ENCODE measurements around the gene CD83. TPM values are rescaled to one million over a fixed set of nuclear protein-coding genes. Genes with fewer than 3 reads are reported as not detected.

CD83 gene
- total RNA-seq, 4 donors from 2014 or later: 0.27 to 0.72 (median 0.56) TPM; not detected in 1

GRCh38 chr6:14178083-14178445 lies 60.5 kb downstream of the CD83 start:
- Histone ChIP-seq H3K36me3 (no peaks in the 10 kb centered on the region), H3K4me3 (no peak overlapping the region), H3K4me1 (no peaks in the 10 kb centered on the region), H3K27me3 (no peaks in the 10 kb centered on the region), H3K27ac (no peak overlapping the region), H3K9me3 (no peaks in the 10 kb centered on the region)
- in situ Hi-C loops (cut with MboI; ENCODE audit: low sequenced_read_pairs in 4 of 4): no loop called here
- TF ChIP-seq, protein P1, sequence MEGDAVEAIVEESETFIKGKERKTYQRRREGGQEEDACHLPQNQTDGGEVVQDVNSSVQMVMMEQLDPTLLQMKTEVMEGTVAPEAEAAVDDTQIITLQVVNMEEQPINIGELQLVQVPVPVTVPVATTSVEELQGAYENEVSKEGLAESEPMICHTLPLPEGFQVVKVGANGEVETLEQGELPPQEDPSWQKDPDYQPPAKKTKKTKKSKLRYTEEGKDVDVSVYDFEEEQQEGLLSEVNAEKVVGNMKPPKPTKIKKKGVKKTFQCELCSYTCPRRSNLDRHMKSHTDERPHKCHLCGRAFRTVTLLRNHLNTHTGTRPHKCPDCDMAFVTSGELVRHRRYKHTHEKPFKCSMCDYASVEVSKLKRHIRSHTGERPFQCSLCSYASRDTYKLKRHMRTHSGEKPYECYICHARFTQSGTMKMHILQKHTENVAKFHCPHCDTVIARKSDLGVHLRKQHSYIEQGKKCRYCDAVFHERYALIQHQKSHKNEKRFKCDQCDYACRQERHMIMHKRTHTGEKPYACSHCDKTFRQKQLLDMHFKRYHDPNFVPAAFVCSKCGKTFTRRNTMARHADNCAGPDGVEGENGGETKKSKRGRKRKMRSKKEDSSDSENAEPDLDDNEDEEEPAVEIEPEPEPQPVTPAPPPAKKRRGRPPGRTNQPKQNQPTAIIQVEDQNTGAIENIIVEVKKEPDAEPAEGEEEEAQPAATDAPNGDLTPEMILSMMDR (IDR thresholded peaks at IDR 0.05 in 4 of 5, conservative IDR thresholded peaks at IDR 0.05 in 1 of 5): no peak
- no peak for TF ChIP-seq POLR2A (IDR thresholded peaks at IDR 0.05)
- intact Hi-C loops (cut with DNase I; ENCODE audit: low total_unique reads): no loop called here
- DNase-seq: no peak
- ATAC-seq: no peak

DNA sequence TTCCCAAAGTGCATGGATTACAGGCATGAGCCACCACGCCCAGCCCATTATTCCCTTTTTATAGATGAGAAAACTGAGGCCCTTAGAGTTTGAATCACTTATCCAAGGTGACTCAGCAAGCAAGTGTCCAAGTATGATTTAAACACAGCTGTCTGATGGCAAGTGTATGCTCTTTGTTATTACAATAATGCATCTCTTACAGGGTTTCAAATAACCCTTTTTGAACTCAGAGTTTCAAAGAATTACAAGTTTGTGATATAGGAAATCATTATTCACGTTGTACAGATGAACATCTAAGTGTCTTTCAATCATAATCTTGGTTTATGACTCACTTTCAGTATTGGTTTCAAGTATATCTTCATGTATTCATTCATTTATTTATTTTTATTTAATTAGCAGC lies 63.0 kb downstream of the CD83 start:
- TF ChIP-seq, protein P1 (IDR thresholded peaks at IDR 0.05 in 4 of 5, conservative IDR thresholded peaks at IDR 0.05 in 1 of 5): no peak
- no peak for TF ChIP-seq POLR2A (IDR thresholded peaks at IDR 0.05)
- Histone ChIP-seq H3K27ac (no peak overlapping the region), H3K27me3 (no peaks in the 10 kb centered on the region), H3K4me1 (no peaks in the 10 kb centered on the region), H3K36me3 (no peaks in the 10 kb centered on the region), H3K9me3 (no peaks in the 10 kb centered on the region), H3K4me3 (no peak overlapping the region)
- DNase-seq: no peak
- intact Hi-C loops (cut with DNase I; ENCODE audit: low total_unique reads) (no loop called here), in situ Hi-C loops (cut with MboI; ENCODE audit: low sequenced_read_pairs in 4 of 4) (no loop called here)
- no peak for ATAC-seq

DNA sequence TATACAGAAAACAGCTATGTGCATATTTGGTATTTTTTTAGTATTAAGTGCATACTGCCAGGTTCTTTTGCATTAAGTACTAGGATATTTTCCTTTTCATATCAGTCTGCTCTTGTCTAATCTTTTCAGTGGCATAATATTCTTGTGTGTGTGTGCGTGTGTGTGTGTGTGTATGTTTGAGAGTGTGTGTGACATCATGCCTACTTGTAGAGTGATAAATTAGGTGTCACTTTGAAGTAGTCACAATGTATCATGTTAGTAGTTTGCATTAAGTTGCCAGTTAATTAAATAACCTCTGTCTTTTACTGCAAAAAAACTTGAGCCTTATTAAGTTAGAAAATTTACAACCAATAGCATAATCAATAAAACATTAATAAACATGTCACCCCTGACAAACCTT lies 65.3 kb downstream of the CD83 start:
- TF ChIP-seq POLR2A (IDR thresholded peaks at IDR 0.05): no peak
- TF ChIP-seq, protein P1 (IDR thresholded peaks at IDR 0.05 in 4 of 5, conservative IDR thresholded peaks at IDR 0.05 in 1 of 5): no peak
- Histone ChIP-seq H3K27ac (no peak overlapping the region), H3K27me3 (no peaks in the 10 kb centered on the region), H3K9me3 (no peaks in the 10 kb centered on the region), H3K4me3 (no peak overlapping the region), H3K4me1 (no peaks in the 10 kb centered on the region), H3K36me3 (no peaks in the 10 kb centered on the region)
- no peak for ATAC-seq
- no peak for DNase-seq
- in situ Hi-C loops (cut with MboI; ENCODE audit: low sequenced_read_pairs in 4 of 4): no loop called here
- intact Hi-C loops (cut with DNase I; ENCODE audit: low total_unique reads): no loop called here

Other genes starting within 250 kb of the CD83 start
- under 1 TPM in 1 of 4 donors, not detected in 3; 0.10 TPM for gene RNF182, start 192.8 kb upstream of the CD83 start, total RNA-seq

Data from gastrocnemius medialis (tissue), 4 donors.